Measurements from ENCODE around the gene CEACAM18. TPM values are rescaled to one million over a fixed set of nuclear protein-coding genes. Genes with fewer than 3 reads are reported as not detected.

CEACAM18 gene
- polyA plus RNA-seq, 1 of the 3 experiments (the other 2 are of a cell fraction): not detected

- Histone ChIP-seq H3K27me3 (ENCODE audit: insufficient read depth) (peaks cover 21% of the 10 kb centered on the region; the same call in 1 of the 2 replicates), H3F3A (replicated peaks; ENCODE audit: insufficient read depth) (no peaks in the 10 kb centered on the region), H3K4me3 (ENCODE audit: low read depth in 2 of 2, low read length in 1 of 2) (no peak overlapping the region), H3K9me3 (no peaks in the 10 kb centered on the region), H3K4me1 (ENCODE audit: control insufficient read depth in 1 of 2, insufficient read depth in 2 of 2, low read depth in 1 of 2, low read length in 1 of 2) (no peaks in the 10 kb centered on the region), H3K36me3 (replicated peaks in 1 of 2; ENCODE audit: control insufficient read depth in 1 of 2, insufficient read depth in 2 of 2, low read length in 1 of 2) (no peaks in the 10 kb centered on the region), H2AFZ (ENCODE audit: low read depth) (no peak overlapping the region), H3K27ac (ENCODE audit: low read depth in 2 of 2, low read length in 1 of 2) (no peak overlapping the region), H3K9ac (no peak overlapping the region), H3K4me2 (no peak overlapping the region), H4K20me1 (ENCODE audit: insufficient read depth) (no peaks in the 10 kb centered on the region), H3K9me2 (no peaks in the 10 kb centered on the region), H3K79me2 (ENCODE audit: insufficient read depth) (no peaks in the 10 kb centered on the region)
- 39% methylated on average over 3 of the region's 3 CpGs for WGBS (ENCODE audit: low lambda C conversion rate)
- TF ChIP-seq POLR2AphosphoS5 (IDR thresholded peaks at IDR 0.05; ENCODE audit: low read depth, low read length): no peak
- no peak for TF ChIP-seq FOSL2 (IDR thresholded peaks at IDR 0.05; ENCODE audit: borderline replicate concordance, low read depth)
- TF ChIP-seq, protein P1, sequence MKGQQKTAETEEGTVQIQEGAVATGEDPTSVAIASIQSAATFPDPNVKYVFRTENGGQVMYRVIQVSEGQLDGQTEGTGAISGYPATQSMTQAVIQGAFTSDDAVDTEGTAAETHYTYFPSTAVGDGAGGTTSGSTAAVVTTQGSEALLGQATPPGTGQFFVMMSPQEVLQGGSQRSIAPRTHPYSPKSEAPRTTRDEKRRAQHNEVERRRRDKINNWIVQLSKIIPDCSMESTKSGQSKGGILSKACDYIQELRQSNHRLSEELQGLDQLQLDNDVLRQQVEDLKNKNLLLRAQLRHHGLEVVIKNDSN (IDR thresholded peaks at IDR 0.05; ENCODE audit: borderline replicate concordance, low read depth): no peak
- TF ChIP-seq, protein P2, sequence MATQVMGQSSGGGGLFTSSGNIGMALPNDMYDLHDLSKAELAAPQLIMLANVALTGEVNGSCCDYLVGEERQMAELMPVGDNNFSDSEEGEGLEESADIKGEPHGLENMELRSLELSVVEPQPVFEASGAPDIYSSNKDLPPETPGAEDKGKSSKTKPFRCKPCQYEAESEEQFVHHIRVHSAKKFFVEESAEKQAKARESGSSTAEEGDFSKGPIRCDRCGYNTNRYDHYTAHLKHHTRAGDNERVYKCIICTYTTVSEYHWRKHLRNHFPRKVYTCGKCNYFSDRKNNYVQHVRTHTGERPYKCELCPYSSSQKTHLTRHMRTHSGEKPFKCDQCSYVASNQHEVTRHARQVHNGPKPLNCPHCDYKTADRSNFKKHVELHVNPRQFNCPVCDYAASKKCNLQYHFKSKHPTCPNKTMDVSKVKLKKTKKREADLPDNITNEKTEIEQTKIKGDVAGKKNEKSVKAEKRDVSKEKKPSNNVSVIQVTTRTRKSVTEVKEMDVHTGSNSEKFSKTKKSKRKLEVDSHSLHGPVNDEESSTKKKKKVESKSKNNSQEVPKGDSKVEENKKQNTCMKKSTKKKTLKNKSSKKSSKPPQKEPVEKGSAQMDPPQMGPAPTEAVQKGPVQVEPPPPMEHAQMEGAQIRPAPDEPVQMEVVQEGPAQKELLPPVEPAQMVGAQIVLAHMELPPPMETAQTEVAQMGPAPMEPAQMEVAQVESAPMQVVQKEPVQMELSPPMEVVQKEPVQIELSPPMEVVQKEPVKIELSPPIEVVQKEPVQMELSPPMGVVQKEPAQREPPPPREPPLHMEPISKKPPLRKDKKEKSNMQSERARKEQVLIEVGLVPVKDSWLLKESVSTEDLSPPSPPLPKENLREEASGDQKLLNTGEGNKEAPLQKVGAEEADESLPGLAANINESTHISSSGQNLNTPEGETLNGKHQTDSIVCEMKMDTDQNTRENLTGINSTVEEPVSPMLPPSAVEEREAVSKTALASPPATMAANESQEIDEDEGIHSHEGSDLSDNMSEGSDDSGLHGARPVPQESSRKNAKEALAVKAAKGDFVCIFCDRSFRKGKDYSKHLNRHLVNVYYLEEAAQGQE (IDR thresholded peaks at IDR 0.05; ENCODE audit: low read depth, low read length): no peak
- TF ChIP-seq TAF1 (IDR thresholded peaks at IDR 0.05; ENCODE audit: borderline replicate concordance, low read depth, low read length): no peak
- TF ChIP-seq NFIC (IDR thresholded peaks at IDR 0.05; ENCODE audit: borderline replicate concordance): no peak
- TF ChIP-seq, protein P3, sequence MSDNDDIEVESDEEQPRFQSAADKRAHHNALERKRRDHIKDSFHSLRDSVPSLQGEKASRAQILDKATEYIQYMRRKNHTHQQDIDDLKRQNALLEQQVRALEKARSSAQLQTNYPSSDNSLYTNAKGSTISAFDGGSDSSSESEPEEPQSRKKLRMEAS (IDR thresholded peaks at IDR 0.05; ENCODE audit: low read depth): no peak
- no peak for TF ChIP-seq RCOR1 (IDR thresholded peaks at IDR 0.05; ENCODE audit: low read length)
- TF ChIP-seq USF2 (IDR thresholded peaks at IDR 0.05; ENCODE audit: borderline replicate concordance, low read depth, low read length): no peak
- TF ChIP-seq ELF1 (IDR thresholded peaks at IDR 0.05): no peak
- CTCF ChIA-PET: interaction anchor here (1.1 to 6.8 kb wide), 3 partner anchors 16 to 302 kb away, joined by 3 to 137 read pairs (median 37); partner anchors contain the start of gene SIGLEC8
- no peak for DNase-seq
- POLR2A ChIA-PET: no interaction called here
These were observed 2.2 kb upstream of the CEACAM18 start for GRCh38 chr19:51476164-51476563.

GRCh38 chr19:51477344-51477743, 995 bp upstream of the CEACAM18 start:
- ChIA-PET CTCF (interaction anchor here (2.7 kb wide), 1 partner anchor 39 kb away, joined by 7 read pairs; no protein-coding TSS in a partner anchor), POLR2A (no interaction called here)
- H4K20me1 ChIP-seq (ENCODE audit: insufficient read depth): no peaks in the 10 kb centered on the region
- H3K9me2 ChIP-seq: no peaks in the 10 kb centered on the region
- H3K9ac ChIP-seq: no peak overlapping the region
- no peak for DNase-seq
- H3K27me3 ChIP-seq (ENCODE audit: insufficient read depth): peaks cover 23% of the 10 kb centered on the region; the same call in 1 of the 2 replicates
- H3F3A ChIP-seq (replicated peaks; ENCODE audit: insufficient read depth): no peaks in the 10 kb centered on the region
- no peak overlapping the region for H2AFZ ChIP-seq (ENCODE audit: low read depth)
- no peak overlapping the region for H3K4me3 ChIP-seq (ENCODE audit: low read depth in 2 of 2, low read length in 1 of 2)
- no peaks in the 10 kb centered on the region for H3K4me1 ChIP-seq (ENCODE audit: control insufficient read depth in 1 of 2, insufficient read depth in 2 of 2, low read depth in 1 of 2, low read length in 1 of 2)
- H3K79me2 ChIP-seq (ENCODE audit: insufficient read depth): no peaks in the 10 kb centered on the region
- H3K4me2 ChIP-seq: no peak overlapping the region
- WGBS (ENCODE audit: low lambda C conversion rate): 10% methylated on average over 5 of the region's 5 CpGs
- H3K9me3 ChIP-seq: no peaks in the 10 kb centered on the region
- H3K36me3 ChIP-seq (replicated peaks in 1 of 2; ENCODE audit: control insufficient read depth in 1 of 2, insufficient read depth in 2 of 2, low read length in 1 of 2): no peaks in the 10 kb centered on the region
- no peak overlapping the region for H3K27ac ChIP-seq (ENCODE audit: low read depth in 2 of 2, low read length in 1 of 2)
- TF ChIP-seq, protein P2 (IDR thresholded peaks at IDR 0.05; ENCODE audit: low read depth, low read length): no peak
- TF ChIP-seq, protein P1 (IDR thresholded peaks at IDR 0.05; ENCODE audit: borderline replicate concordance, low read depth): no peak
- no peak for TF ChIP-seq RCOR1 (IDR thresholded peaks at IDR 0.05; ENCODE audit: low read length)
- no peak for TF ChIP-seq SMC3 (IDR thresholded peaks at IDR 0.05; ENCODE audit: low read depth, low read length)
- no peak for TF ChIP-seq TCF12 (IDR thresholded peaks at IDR 0.05)
- TF ChIP-seq MEF2A (IDR thresholded peaks at IDR 0.05; ENCODE audit: borderline replicate concordance, low read depth): no peak
- no peak for TF ChIP-seq MXI1 (IDR thresholded peaks at IDR 0.05; ENCODE audit: low read depth, low read length)
- TF ChIP-seq FOSL2 (IDR thresholded peaks at IDR 0.05; ENCODE audit: borderline replicate concordance, low read depth): no peak
- no peak for TF ChIP-seq YY1 (IDR thresholded peaks at IDR 0.05; ENCODE audit: low read depth)
- no peak for TF ChIP-seq USF2 (IDR thresholded peaks at IDR 0.05; ENCODE audit: borderline replicate concordance, low read depth, low read length)

All from SK-N-SH (cell line).